ENCODE data around the gene TTC21B. TPM values are rescaled to one million over a fixed set of nuclear protein-coding genes. Genes with fewer than 3 reads are reported as not detected.

The TTC21B gene
- total and polyA plus RNA-seq, 2 of the 8 experiments (the other 6 are each of a cell fraction or from before 2014, with no cell fraction given): 6.9 to 20.8 TPM

- Histone ChIP-seq H3K23ac (ENCODE audit: insufficient read length) (no peak overlapping the region), H4K91ac (replicated peaks; ENCODE audit: insufficient read length, low read length) (no peak overlapping the region), H3K79me1 (ENCODE audit: low read depth, low read length) (no peaks in the 10 kb centered on the region)
Observed at GRCh38 chr2:165837122-165837521, 116.5 kb downstream of the TTC21B start.

More at GRCh38 chr2:165837122-165837521, 116.5 kb downstream of the TTC21B start:
- H3K4ac ChIP-seq (replicated peaks; ENCODE audit: insufficient read length, low read depth, low read length): no peak overlapping the region
- H3K9ac ChIP-seq (replicated peaks in 1 of 4; ENCODE audit: extremely low read depth in 1 of 4, low read depth in 3 of 4, low read length in 3 of 4): no peak overlapping the region
- H2AFZ ChIP-seq (ENCODE audit: low read length): no peak overlapping the region
- no peak overlapping the region for H3K56ac ChIP-seq (replicated peaks; ENCODE audit: insufficient read length, low read depth, low read length)
- DNase-seq (ENCODE audit: low read depth in 1 of 2, low spot score in 2 of 2) (no peak), FAIRE-seq (no peak)
- H3K27ac ChIP-seq (ENCODE audit: low read depth, low read length): no peak overlapping the region
- H4K8ac ChIP-seq (ENCODE audit: extremely low read depth, insufficient read depth, low read length): no peak overlapping the region
- H4K20me1 ChIP-seq (replicated peaks in 1 of 2; ENCODE audit: control insufficient read depth in 1 of 2, insufficient read depth in 2 of 2, low read length in 2 of 2): no peaks in the 10 kb centered on the region
- no peaks in the 10 kb centered on the region for H3K79me2 ChIP-seq (ENCODE audit: control insufficient read depth in 1 of 2, insufficient read depth in 2 of 2, low read length in 2 of 2)
- peaks cover 0 to 1% (median 0%) of the 10 kb centered on the region in 4 experiments; a peak in 1 of 7 replicates for H3K27me3 ChIP-seq (replicated peaks in 1 of 4; ENCODE audit: control insufficient read depth in 3 of 4, extremely low read depth in 1 of 4, insufficient read depth in 3 of 4, low read length in 3 of 4)
- WGBS, 2 experiments (ENCODE audit: extremely low coverage in 1 of 2, insufficient coverage in 1 of 2, insufficient read length in 1 of 2, insufficient replicate concordance in 2 of 2, low coverage in 1 of 2, low lambda C conversion rate in 2 of 2, missing lambda C conversion rate in 1 of 2): 76% methylated on average over 3 of the region's 3 CpGs; no CpG with 5 or more reads in 1 of the 2 experiments
- no peak overlapping the region for H2BK15ac ChIP-seq (ENCODE audit: low read length)
- H2BK120ac ChIP-seq (replicated peaks; ENCODE audit: low read depth, low read length): no peak overlapping the region
- H3K4me2 ChIP-seq (ENCODE audit: insufficient read depth in 1 of 2, low read depth in 2 of 2, low read length in 2 of 2): no peak overlapping the region
- peaks cover 0 to 6% (median 1%) of the 10 kb centered on the region in 4 experiments; a peak in 2 of 7 replicates for H3K4me1 ChIP-seq (replicated peaks in 1 of 4; ENCODE audit: control insufficient read depth in 3 of 4, insufficient read depth in 4 of 4, low read length in 3 of 4)
- H3K14ac ChIP-seq (ENCODE audit: insufficient read length): no peak overlapping the region
- ChIA-PET POLR2A (ENCODE audit: partially characterized antibody) (no interaction called here), CTCF (ENCODE audit: partially characterized antibody) (interaction anchor here (1.9 to 2.3 kb wide), 2 partner anchors 10 to 59 kb away, joined by 4 to 11 read pairs; no protein-coding TSS in a partner anchor)
- H3K23me2 ChIP-seq (ENCODE audit: low read depth, low read length): no peaks in the 10 kb centered on the region; the same call in 1 of the 2 replicates
- no peaks in the 10 kb centered on the region for H3K36me3 ChIP-seq (ENCODE audit: control insufficient read depth in 2 of 4, insufficient read depth in 4 of 4, low read length in 3 of 4)
- no peak overlapping the region for H2BK5ac ChIP-seq (ENCODE audit: low read depth, low read length)
- no peak overlapping the region for H2AK5ac ChIP-seq (ENCODE audit: low read depth, low read length)
- no peak overlapping the region for H2BK12ac ChIP-seq (ENCODE audit: low read depth, low read length)
- H4K5ac ChIP-seq (ENCODE audit: insufficient read length, low read depth, low read length): no peak overlapping the region
- H3K9me3 ChIP-seq (ENCODE audit: insufficient read depth in 2 of 2, low read depth in 1 of 2, low read length in 1 of 2): no peaks in the 10 kb centered on the region
- no peak overlapping the region for H2BK20ac ChIP-seq (ENCODE audit: low read length)
- H3K4me3 ChIP-seq (ENCODE audit: extremely low read depth in 1 of 4, insufficient read depth in 2 of 4, low read depth in 3 of 4, low read length in 4 of 4): no peak overlapping the region
- no peak overlapping the region for H3K18ac ChIP-seq (ENCODE audit: extremely low read depth, low read length)
